ENCODE measurements around the gene ALG5. TPM values are rescaled to one million over a fixed set of nuclear protein-coding genes. Genes with fewer than 3 reads are reported as not detected.

ALG5 gene
- total and polyA plus RNA-seq, 2 of the 4 experiments (the other 2 are of a cell fraction): 19.4 to 21.9 TPM

DNA sequence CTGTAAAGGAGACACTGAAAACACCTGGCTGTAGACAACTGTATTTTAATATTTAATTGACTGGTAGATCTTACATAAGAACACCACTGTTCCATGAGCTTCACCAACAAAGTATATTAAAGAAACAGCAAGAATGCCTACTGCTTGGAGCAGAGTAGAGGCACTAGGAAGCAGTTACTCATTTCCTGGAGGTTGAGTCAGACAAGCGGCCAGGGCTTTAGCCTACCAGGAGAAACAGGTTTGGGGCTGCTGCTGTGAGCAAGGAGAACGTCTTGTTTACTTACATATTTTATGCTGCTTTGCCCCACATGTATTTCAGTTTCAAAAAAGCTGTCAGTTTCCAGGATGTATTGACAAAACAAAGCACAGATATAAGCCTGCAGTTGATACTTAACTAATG is 33.4 kb downstream of the ALG5 start:
- ChIA-PET POLR2A (ENCODE audit: unreplicated experiment) (interaction anchor here (0.6 kb wide), 1 partner anchor 259 kb away, joined by 3 read pairs; no protein-coding TSS in a partner anchor), CTCF (interaction anchor here (1.1 to 1.2 kb wide), 2 partner anchors 15 to 108 kb away, joined by 3 to 5 read pairs; no protein-coding TSS in a partner anchor)
- H3K18ac ChIP-seq (ENCODE audit: low read depth, low read length): no peak overlapping the region; the same call in 1 of the 2 replicates
- no CpG with 5 or more reads among the region's 2 CpGs for WGBS, 2 experiments (ENCODE audit: extremely low coverage in 2 of 2, insufficient read length in 1 of 2)
- peak overlapping the region; percentile 69 for H2BK5ac ChIP-seq (ENCODE audit: low read depth, low read length, poor library complexity, severe bottlenecking)
- H4K5ac ChIP-seq (ENCODE audit: low read depth, low read length): no peak overlapping the region
- H2BK120ac ChIP-seq (ENCODE audit: low read depth, low read length): no peak overlapping the region; the same call in 1 of the 2 replicates
- ATAC-seq (ENCODE audit: low read depth) (peak; percentile 97), DNase-seq (peak; percentile 90)
- H3K56ac ChIP-seq (ENCODE audit: extremely low read depth, insufficient read depth, low read length): no peak overlapping the region
- H2BK20ac ChIP-seq (ENCODE audit: low read depth, low read length): peak overlapping the region; percentile 10; the same call in 1 of the 2 replicates
- H4K91ac ChIP-seq (ENCODE audit: insufficient read depth, low read depth, low read length): no peak overlapping the region
- peaks cover 4 to 13% of the 10 kb centered on the region in 2 experiments for H3K79me1 ChIP-seq (ENCODE audit: low read depth in 1 of 2, low read length in 2 of 2)
- peaks cover 2% of the 10 kb centered on the region; the same call in 1 of the 2 replicates for H3K4me1 ChIP-seq (ENCODE audit: control insufficient read depth, insufficient read depth, low read length)
- H2AK9ac ChIP-seq (replicated peaks; ENCODE audit: low read depth, low read length, poor library complexity): no peak overlapping the region
- TF ChIP-seq NFE2L2 (IDR thresholded peaks at IDR 0.05; ENCODE audit: low read depth, low read length): no peak
- TF ChIP-seq FOS (IDR thresholded peaks at IDR 0.05; ENCODE audit: low read depth, low read length): peak; percentile 22; the same call in 1 of the 2 replicates
- H3K14ac ChIP-seq (replicated peaks; ENCODE audit: low read depth, low read length): 0 out of 2 replicates have a peak overlapping the region, but pooled peaks have one; percentile 2
- H3K9me3 ChIP-seq (ENCODE audit: control insufficient read depth, insufficient read depth, low read length): no peaks in the 10 kb centered on the region
- no peak overlapping the region for H3K4me3 ChIP-seq (ENCODE audit: insufficient read depth, low read depth, low read length)
- peak overlapping the region in 1 of 2 experiments; percentile 13; a peak in 1 of 4 replicates for H4K8ac ChIP-seq (ENCODE audit: low read depth in 2 of 2, low read length in 2 of 2)
- H2AK5ac ChIP-seq (ENCODE audit: low read depth, low read length): no peak overlapping the region
- no peak overlapping the region for H3K9ac ChIP-seq (ENCODE audit: low read depth, low read length)
- H3K27ac ChIP-seq (ENCODE audit: insufficient read depth, low read length): no peak overlapping the region
- dilution Hi-C loops (cut with HindIII; ENCODE audit: low sequenced_read_pairs, unreplicated experiment): no loop called here
- H4K20me1 ChIP-seq (ENCODE audit: insufficient read depth, low read length): no peaks in the 10 kb centered on the region
- no peak overlapping the region for H2AFZ ChIP-seq (replicated peaks; ENCODE audit: low read length, poor library complexity)
- no peak overlapping the region for H2BK15ac ChIP-seq (ENCODE audit: low read depth, low read length)
- no peak overlapping the region for H3K4ac ChIP-seq (ENCODE audit: low read depth, low read length)
- no peaks in the 10 kb centered on the region for H3K27me3 ChIP-seq (ENCODE audit: control insufficient read depth, insufficient read depth, low read length)
- in situ Hi-C loops (cut with MboI; ENCODE audit: low sequenced_read_pairs): no loop called here
- H3K4me2 ChIP-seq (ENCODE audit: low read depth, low read length): no peak overlapping the region
- peaks cover 7% of the 10 kb centered on the region; the same call in 1 of the 2 replicates for H3K9me1 ChIP-seq (ENCODE audit: insufficient read depth, low read length)
- peaks cover 21% of the 10 kb centered on the region for H3K36me3 ChIP-seq (ENCODE audit: control insufficient read depth, insufficient read depth, low read length)
- intact Hi-C loops (cut with micrococcal nuclease): no loop called here
- H3K23ac ChIP-seq (ENCODE audit: low read depth, low read length): no peak overlapping the region
- no TSS peak for BruUV-seq (replicated peaks)

All from IMR-90 (cell line).